H9 (cell line): ENCODE results near the gene LMBR1. TPM values are rescaled to one million over a fixed set of nuclear protein-coding genes. Genes with fewer than 3 reads are reported as not detected.

Experiments
- DNase-seq: peaks from one replicate; pipeline ENCODE4 v3.0.0-alpha.2; 2017
- H2AFZ ChIP-seq: one replicate; pipeline ENCODE4 v1.6.1; 2013; ENCODE audit warnings: mild to moderate bottlenecking, low read length, control low read depth, moderate library complexity
- H2AK5ac ChIP-seq: 2 replicates; pipeline ENCODE4 v1.6.1; 2013; ENCODE audit warnings: low read length, control low read depth, mixed read lengths; ENCODE audit not compliant: insufficient read length
- H2BK120ac ChIP-seq: one replicate; pipeline ENCODE4 v1.6.1; 2013; ENCODE audit warnings: low read depth, mild to moderate bottlenecking, low read length, control low read depth, inconsistent platforms; ENCODE audit not compliant: poor library complexity, severe bottlenecking
- H2BK12ac ChIP-seq: 2 replicates; pipeline ENCODE4 v1.6.1; 2013; ENCODE audit warnings: low read length, control low read depth, mixed read lengths, low read depth; ENCODE audit not compliant: insufficient read length
- H2BK15ac ChIP-seq: 2 replicates; pipeline ENCODE4 v1.6.1; 2013; ENCODE audit warnings: low read depth, low read length, control low read depth
- H2BK20ac ChIP-seq: one replicate; pipeline ENCODE4 v1.6.1; 2013; ENCODE audit warnings: low read depth, mild to moderate bottlenecking, low read length, control low read depth, inconsistent platforms; ENCODE audit not compliant: poor library complexity, severe bottlenecking
- H2BK5ac ChIP-seq: 2 replicates; pipeline ENCODE4 v1.6.1; 2013; ENCODE audit warnings: low read length, control low read depth, mixed read lengths; ENCODE audit not compliant: insufficient read length
- H3K14ac ChIP-seq: 2 replicates; pipeline ENCODE4 v1.6.1; 2013; ENCODE audit warnings: low read length, control low read depth; ENCODE audit not compliant: insufficient read depth
- H3K18ac ChIP-seq: 2 replicates; pipeline ENCODE4 v1.6.1; 2013; ENCODE audit warnings: low read depth, mild to moderate bottlenecking, mixed read lengths, low read length, control low read depth; ENCODE audit not compliant: insufficient read length
- H3K23ac ChIP-seq: 2 replicates; pipeline ENCODE4 v1.6.1; 2013; ENCODE audit warnings: low read length, control low read depth, mixed read lengths, low read depth; ENCODE audit not compliant: insufficient read length
- H3K23me2 ChIP-seq: 2 replicates; pipeline ENCODE4 v1.6.1; 2013; ENCODE audit warnings: low read depth, mild to moderate bottlenecking, mixed read lengths, low read length, control low read depth; ENCODE audit not compliant: insufficient read length, poor library complexity, severe bottlenecking
- H3K27ac ChIP-seq: 2 replicates; pipeline ENCODE4 v1.5.1; 2013; ENCODE audit warnings: low read length, control low read depth, mixed read lengths, low read depth; ENCODE audit not compliant: insufficient read length
- H3K27me3 ChIP-seq: 2 replicates; pipeline ENCODE4 v1.6.1; 2013; ENCODE audit warnings: low read length, control low read depth, inconsistent platforms; ENCODE audit not compliant: insufficient read depth
- H3K4ac ChIP-seq: 2 replicates; pipeline ENCODE4 v1.6.1; 2013; ENCODE audit warnings: low read depth, mild to moderate bottlenecking, control low read depth, inconsistent platforms, low read length, moderate library complexity
- H3K4me1 ChIP-seq: 2 replicates; pipeline ENCODE4 v1.6.1; 2013; ENCODE audit warnings: low read length, control low read depth, inconsistent platforms; ENCODE audit not compliant: insufficient read depth
- H3K4me2 ChIP-seq: 2 replicates; pipeline ENCODE4 v1.6.1; 2013; ENCODE audit warnings: low read length, control low read depth, mixed read lengths; ENCODE audit not compliant: insufficient read length, insufficient read depth
- H3K56ac ChIP-seq: 2 replicates; pipeline ENCODE4 v1.6.1; 2013; ENCODE audit warnings: low read depth, mild to moderate bottlenecking, mixed read lengths, low read length, control low read depth; ENCODE audit not compliant: insufficient read length
- H3K79me1 ChIP-seq: 2 replicates; pipeline ENCODE4 v1.6.1; 2013; ENCODE audit warnings: low read depth, mild to moderate bottlenecking, moderate library complexity, low read length, control low read depth, inconsistent platforms; ENCODE audit not compliant: insufficient read depth, poor library complexity, severe bottlenecking
- H3K79me2 ChIP-seq: 2 replicates; pipeline ENCODE4 v1.6.1; 2013; ENCODE audit warnings: low read length, control low read depth, inconsistent platforms; ENCODE audit not compliant: insufficient read depth
- H3K9ac ChIP-seq: 2 replicates; pipeline ENCODE4 v1.6.1; 2013; ENCODE audit warnings: low read length, control low read depth, mixed read lengths; ENCODE audit not compliant: insufficient read length; ENCODE audit errors: extremely low read depth
- H3K9me3 ChIP-seq: one replicate; pipeline ENCODE4 v1.6.1; 2013; ENCODE audit warnings: low read depth, low read length, inconsistent platforms; ENCODE audit not compliant: control insufficient read depth
- H3T11ph ChIP-seq: one replicate; pipeline ENCODE4 v1.6.1; 2013; ENCODE audit warnings: mild to moderate bottlenecking, low read length, control low read depth, inconsistent platforms
- H4K20me1 ChIP-seq: one replicate; pipeline ENCODE4 v1.6.1; 2013; ENCODE audit not compliant: control insufficient read depth, insufficient read length, insufficient read depth
- H4K5ac ChIP-seq: 2 replicates; pipeline ENCODE4 v1.6.1; 2013; ENCODE audit warnings: low read depth, mild to moderate bottlenecking, mixed read lengths, low read length, control low read depth; ENCODE audit not compliant: insufficient read length
- H4K8ac ChIP-seq: replicated peaks from 2 replicates; pipeline ENCODE4 v1.6.1; 2013; ENCODE audit warnings: low read length, control low read depth, mixed read lengths, low read depth; ENCODE audit not compliant: insufficient read length
- H4K91ac ChIP-seq: 2 replicates; pipeline ENCODE4 v1.6.1; 2013; ENCODE audit warnings: low read depth, mild to moderate bottlenecking, moderate library complexity, mixed read lengths, low read length, control low read depth; ENCODE audit not compliant: insufficient read length
- H3K27ac Mint-ChIP-seq, 3 experiments: 2 replicates in 2 of 3; 3 replicates in 1 of 3; pipeline ENCODE4 v1.8.0; 2020 to 2021; ENCODE audit warnings: mixed read lengths in 3 of 3, mild to moderate bottlenecking in 1 of 3, moderate library complexity in 1 of 3
- H3K27me3 Mint-ChIP-seq: 2 replicates; pipeline ENCODE4 v1.8.0; 2021; ENCODE audit warnings: low read depth, mild to moderate bottlenecking, moderate library complexity, mixed read lengths
- H3K36me3 Mint-ChIP-seq, 3 experiments: 2 replicates in 2 of 3; 3 replicates in 1 of 3; pipeline ENCODE4 v1.8.0; 2020 to 2021; ENCODE audit warnings: low read depth in 3 of 3, mixed read lengths in 3 of 3; ENCODE audit not compliant: insufficient read depth in 1 of 3
- H3K4me1 Mint-ChIP-seq, 2 experiments: 2 replicates each; pipeline ENCODE4 v1.8.0; 2020; ENCODE audit warnings: mixed read lengths in 2 of 2
- H3K4me3 Mint-ChIP-seq, 2 experiments: 2 replicates in 1 of 2; 3 replicates in 1 of 2; pipeline ENCODE4 v1.8.0; 2020 to 2021; ENCODE audit warnings: mild to moderate bottlenecking in 2 of 2, mixed read lengths in 2 of 2, moderate library complexity in 1 of 2
- H3K9me3 Mint-ChIP-seq, 2 experiments: 2 replicates in 1 of 2; 3 replicates in 1 of 2; pipeline ENCODE4 v1.8.0; 2020; ENCODE audit warnings: mild to moderate bottlenecking in 2 of 2, mixed read lengths in 2 of 2, moderate library complexity in 1 of 2
- CTCF ChIP-seq: fragments of 200-600 bp; sonication (generic); conservative IDR thresholded peaks from 3 replicates; pipeline ENCODE4 v1.8.0; 2021; ENCODE audit warnings: antibody characterized with exemption, mild to moderate bottlenecking
- WGBS: extraction: QIAGEN DNeasy Blood & Tissue Kit; methylation state at CpG from one replicate; pipeline ENCODE4 v1.1.7; 2013; ENCODE audit warnings: missing lambda C conversion rate, low lambda C conversion rate, mixed read lengths; ENCODE audit not compliant: insufficient read length; ENCODE audit errors: extremely low coverage; 5-methylcytosine and 5-hydroxymethylcytosine counted together
- total RNA-seq: library from RNA; stranded (reverse); gene quantifications from 2 replicates; pipeline ENCODE4 v1.2.1, GENCODE V29; 2021

The LMBR1 gene
- total RNA-seq, 1 experiment from 2014 or later = 62.3 TPM

GRCh38 chr7:156932006-156932405 lies 39.0 kb upstream of the LMBR1 start:
- no peak overlapping the region for H3K18ac ChIP-seq
- no peak overlapping the region for H3K27ac Mint-ChIP-seq
- no peak overlapping the region for H4K5ac ChIP-seq
- no peak overlapping the region for H4K91ac ChIP-seq
- no peaks in the 10 kb centered on the region for H3K4me1 ChIP-seq
- no peaks in the 10 kb centered on the region for H3K9me3 Mint-ChIP-seq
- H2BK120ac ChIP-seq = no peak overlapping the region
- H2BK15ac ChIP-seq = no peak overlapping the region
- H3K4me2 ChIP-seq = no peak overlapping the region
- no peak overlapping the region for H3K27ac ChIP-seq
- H3K4me3 Mint-ChIP-seq = no peak overlapping the region
- no peak overlapping the region for H2AK5ac ChIP-seq
- H3K23ac ChIP-seq = no peak overlapping the region
- no peak overlapping the region for H3K56ac ChIP-seq
- H4K8ac ChIP-seq = no peak overlapping the region
- H3K23me2 ChIP-seq = no peaks in the 10 kb centered on the region
- WGBS = no CpG with 5 or more reads among the region's 7 CpGs
- no peaks in the 10 kb centered on the region for H3K27me3 ChIP-seq
- no peak for DNase-seq
- H2BK12ac ChIP-seq = no peak overlapping the region
- H2BK20ac ChIP-seq = no peak overlapping the region
- no peak overlapping the region for H2BK5ac ChIP-seq
- no peaks in the 10 kb centered on the region for H3K36me3 Mint-ChIP-seq
- TF ChIP-seq CTCF = no peak
- no peak overlapping the region for H3K4ac ChIP-seq
- no peaks in the 10 kb centered on the region for H3K79me2 ChIP-seq
- H3T11ph ChIP-seq = no peak overlapping the region
- no peaks in the 10 kb centered on the region for H3K9me3 ChIP-seq
- H3K14ac ChIP-seq = no peak overlapping the region
- peaks cover 12% of the 10 kb centered on the region for H3K27me3 Mint-ChIP-seq
- H2AFZ ChIP-seq = no peak overlapping the region
- no peaks in the 10 kb centered on the region for H4K20me1 ChIP-seq
- no peak overlapping the region for H3K9ac ChIP-seq
- H3K4me1 Mint-ChIP-seq = peaks cover 6% of the 10 kb centered on the region in 2 experiments
- H3K79me1 ChIP-seq = no peaks in the 10 kb centered on the region
